Heart left ventricle (tissue), 13 donors: ENCODE measurements around the gene C2orf69.

ENCODE experiments used
- POLR2A ChIP-seq, 2 donors: fragments of 450-650 bp; IDR thresholded peaks; one replicate each; pipeline ENCODE4 v1.6.1; 2017; ENCODE audit warnings: antibody characterized with exemption in 2 of 2, mild to moderate bottlenecking in 2 of 2, moderate library complexity in 2 of 2
- TF ChIP-seq, protein P1 (sequence below), 12 donors: fragments of 200-600 bp; sonication (generic) in 4 of 12; IDR thresholded peaks; one replicate each; pipeline versions ENCODE4 v1.5.0 to v1.8.0; 2018 to 2022; ENCODE audit warnings: antibody characterized with exemption in 12 of 12, mild to moderate bottlenecking in 5 of 12
- donor health status: ischemic (EF 13 %, LVEDD 7.1; RV severe dilation, severe dysfunction).
- donor health status: DM: no; HTN: yes; CAD: no.
- donor health status: DM: no; HTN: no; CAD: no.
- donor health status: ischemic (EF 25% LVEDD 6.9; RV normal size, moderate dysfunction).
- donor health status: ischemic (EF 25% LVEDD 5.7; RV mildly dilated, moderate dysfunction).
- donor health status: ischemic (EF 35%, LVEDD 5.7; RV mildly dilated, moderate dysfunction).
- donor health status: nonischemic (EF 11% LVEDD 7.7; RV severe dilation, severe dysfunction).
- donor health status: DM: yes; HTN: yes; CAD: no.
- donor health status: PGD.
- donor health status: ischemic (EF 29% LVEDD 5.4; RV normal size, mild dysfunction).
- donor health status: nonischemic (EF 23%, LVEDD 6.1; RV moderate dilation, normal function).

DNA sequence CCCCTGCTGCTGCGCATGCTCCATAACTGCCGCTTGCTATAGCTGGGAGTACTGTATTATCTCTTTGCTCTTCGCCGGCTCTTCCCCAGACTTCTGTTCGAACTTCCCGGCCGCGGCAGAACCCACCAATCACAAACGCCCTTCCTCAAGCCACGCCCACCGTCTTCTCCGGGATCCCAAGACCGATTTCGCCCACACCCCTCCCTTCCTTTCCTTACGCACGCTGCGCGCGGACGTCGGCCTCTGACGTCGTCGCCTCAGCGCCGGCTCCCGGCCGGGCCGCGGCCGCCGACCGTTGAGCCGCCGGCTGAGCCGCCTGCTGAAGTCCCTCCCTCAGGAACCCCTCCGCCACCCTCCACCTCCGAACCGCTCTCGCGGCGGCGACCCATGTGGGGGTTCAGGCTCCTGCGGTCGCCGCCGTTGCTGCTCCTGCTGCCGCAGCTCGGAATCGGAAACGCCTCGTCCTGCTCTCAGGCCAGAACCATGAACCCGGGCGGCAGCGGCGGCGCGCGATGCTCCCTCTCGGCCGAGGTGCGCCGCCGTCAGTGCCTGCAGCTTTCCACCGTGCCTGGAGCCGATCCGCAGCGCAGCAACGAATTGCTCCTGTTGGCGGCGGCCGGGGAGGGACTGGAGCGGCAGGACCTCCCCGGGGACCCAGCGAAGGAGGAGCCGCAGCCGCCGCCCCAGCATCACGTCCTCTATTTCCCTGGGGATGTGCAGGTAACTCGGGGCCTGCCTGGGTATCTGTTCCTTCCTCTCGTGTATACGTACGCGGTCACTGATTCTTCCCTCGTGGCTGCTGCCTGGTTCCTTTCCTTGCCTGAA is at the start of gene C2orf69:
- TF ChIP-seq, protein P1, sequence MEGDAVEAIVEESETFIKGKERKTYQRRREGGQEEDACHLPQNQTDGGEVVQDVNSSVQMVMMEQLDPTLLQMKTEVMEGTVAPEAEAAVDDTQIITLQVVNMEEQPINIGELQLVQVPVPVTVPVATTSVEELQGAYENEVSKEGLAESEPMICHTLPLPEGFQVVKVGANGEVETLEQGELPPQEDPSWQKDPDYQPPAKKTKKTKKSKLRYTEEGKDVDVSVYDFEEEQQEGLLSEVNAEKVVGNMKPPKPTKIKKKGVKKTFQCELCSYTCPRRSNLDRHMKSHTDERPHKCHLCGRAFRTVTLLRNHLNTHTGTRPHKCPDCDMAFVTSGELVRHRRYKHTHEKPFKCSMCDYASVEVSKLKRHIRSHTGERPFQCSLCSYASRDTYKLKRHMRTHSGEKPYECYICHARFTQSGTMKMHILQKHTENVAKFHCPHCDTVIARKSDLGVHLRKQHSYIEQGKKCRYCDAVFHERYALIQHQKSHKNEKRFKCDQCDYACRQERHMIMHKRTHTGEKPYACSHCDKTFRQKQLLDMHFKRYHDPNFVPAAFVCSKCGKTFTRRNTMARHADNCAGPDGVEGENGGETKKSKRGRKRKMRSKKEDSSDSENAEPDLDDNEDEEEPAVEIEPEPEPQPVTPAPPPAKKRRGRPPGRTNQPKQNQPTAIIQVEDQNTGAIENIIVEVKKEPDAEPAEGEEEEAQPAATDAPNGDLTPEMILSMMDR (IDR thresholded peaks at IDR 0.05): peak in 1 of 12 donors; percentile 16
- peak; percentile 46 to 86 for TF ChIP-seq POLR2A (IDR thresholded peaks at IDR 0.05)
